22Rv1 (cell line): ENCODE results near the gene H19.

Source experiments
- H3K27ac ChIP-seq: fragments of 450-650 bp; 2 replicates; pipeline ENCODE4 v1.5.1; 2017
- ZFX ChIP-seq: fragments of 450-650 bp; IDR thresholded peaks from 2 replicates; pipeline ENCODE4 v1.6.1; 2017; ENCODE audit warnings: antibody characterized with exemption, borderline replicate concordance
- TF ChIP-seq, protein P1 (sequence below): fragments of 450-650 bp; IDR thresholded peaks from 2 replicates; pipeline ENCODE4 v1.5.1; 2017; ENCODE audit warnings: mild to moderate bottlenecking

Gene H19

DNA sequence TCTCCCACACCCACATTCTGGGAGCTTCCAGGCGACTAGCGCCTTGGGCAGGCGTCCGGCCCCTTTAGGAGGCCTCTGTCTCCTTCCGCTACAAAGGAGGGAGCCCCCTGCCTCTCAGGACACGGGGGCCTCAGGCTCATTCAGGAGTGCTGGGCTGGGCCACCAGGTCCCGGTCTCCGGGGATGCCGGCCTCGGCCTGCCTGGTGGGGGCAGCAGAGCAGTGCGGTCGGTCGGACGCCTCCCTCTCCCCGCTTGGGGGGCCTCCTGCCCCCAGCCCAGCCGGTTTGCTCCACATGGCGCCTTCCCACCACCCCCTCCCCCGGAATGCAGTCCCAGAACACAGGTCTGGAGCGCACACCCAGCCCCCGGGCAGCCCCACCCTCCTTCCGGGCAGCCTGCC is 28.6 kb downstream of the H19 start:
- no peak overlapping the region for H3K27ac ChIP-seq
- no peak for TF ChIP-seq ZFX
- TF ChIP-seq, protein P1, sequence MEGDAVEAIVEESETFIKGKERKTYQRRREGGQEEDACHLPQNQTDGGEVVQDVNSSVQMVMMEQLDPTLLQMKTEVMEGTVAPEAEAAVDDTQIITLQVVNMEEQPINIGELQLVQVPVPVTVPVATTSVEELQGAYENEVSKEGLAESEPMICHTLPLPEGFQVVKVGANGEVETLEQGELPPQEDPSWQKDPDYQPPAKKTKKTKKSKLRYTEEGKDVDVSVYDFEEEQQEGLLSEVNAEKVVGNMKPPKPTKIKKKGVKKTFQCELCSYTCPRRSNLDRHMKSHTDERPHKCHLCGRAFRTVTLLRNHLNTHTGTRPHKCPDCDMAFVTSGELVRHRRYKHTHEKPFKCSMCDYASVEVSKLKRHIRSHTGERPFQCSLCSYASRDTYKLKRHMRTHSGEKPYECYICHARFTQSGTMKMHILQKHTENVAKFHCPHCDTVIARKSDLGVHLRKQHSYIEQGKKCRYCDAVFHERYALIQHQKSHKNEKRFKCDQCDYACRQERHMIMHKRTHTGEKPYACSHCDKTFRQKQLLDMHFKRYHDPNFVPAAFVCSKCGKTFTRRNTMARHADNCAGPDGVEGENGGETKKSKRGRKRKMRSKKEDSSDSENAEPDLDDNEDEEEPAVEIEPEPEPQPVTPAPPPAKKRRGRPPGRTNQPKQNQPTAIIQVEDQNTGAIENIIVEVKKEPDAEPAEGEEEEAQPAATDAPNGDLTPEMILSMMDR, result no peak

DNA sequence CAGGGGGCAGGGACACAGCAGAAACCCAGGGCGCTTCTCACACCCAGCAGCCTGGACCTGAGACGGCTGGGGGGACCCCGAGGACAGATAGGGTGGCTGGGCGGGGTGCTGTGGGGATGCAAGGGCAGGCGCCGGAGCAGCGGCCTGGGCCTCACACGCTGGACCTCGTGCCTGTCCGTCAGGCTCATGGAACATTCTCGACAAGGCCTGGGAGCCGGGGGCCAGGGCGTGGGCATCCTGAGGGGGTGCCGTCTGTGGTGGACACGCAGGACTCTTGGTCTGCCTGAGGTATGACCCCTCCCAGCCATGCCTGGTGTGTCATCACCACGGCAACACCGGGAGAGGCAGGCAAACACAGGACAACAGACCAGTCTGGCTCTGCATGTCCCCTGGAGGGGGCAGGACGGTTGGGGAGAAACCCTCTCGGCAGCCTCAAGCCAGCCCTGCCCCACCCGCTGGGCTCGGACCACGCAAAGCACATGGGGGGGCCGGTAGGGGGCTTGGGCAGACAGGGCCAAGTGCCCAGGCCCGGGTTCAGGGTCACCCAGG is 29.1 kb downstream of the H19 start:
- no peak for TF ChIP-seq ZFX
- TF ChIP-seq, protein P1, result no peak
- no peak overlapping the region for H3K27ac ChIP-seq

DNA sequence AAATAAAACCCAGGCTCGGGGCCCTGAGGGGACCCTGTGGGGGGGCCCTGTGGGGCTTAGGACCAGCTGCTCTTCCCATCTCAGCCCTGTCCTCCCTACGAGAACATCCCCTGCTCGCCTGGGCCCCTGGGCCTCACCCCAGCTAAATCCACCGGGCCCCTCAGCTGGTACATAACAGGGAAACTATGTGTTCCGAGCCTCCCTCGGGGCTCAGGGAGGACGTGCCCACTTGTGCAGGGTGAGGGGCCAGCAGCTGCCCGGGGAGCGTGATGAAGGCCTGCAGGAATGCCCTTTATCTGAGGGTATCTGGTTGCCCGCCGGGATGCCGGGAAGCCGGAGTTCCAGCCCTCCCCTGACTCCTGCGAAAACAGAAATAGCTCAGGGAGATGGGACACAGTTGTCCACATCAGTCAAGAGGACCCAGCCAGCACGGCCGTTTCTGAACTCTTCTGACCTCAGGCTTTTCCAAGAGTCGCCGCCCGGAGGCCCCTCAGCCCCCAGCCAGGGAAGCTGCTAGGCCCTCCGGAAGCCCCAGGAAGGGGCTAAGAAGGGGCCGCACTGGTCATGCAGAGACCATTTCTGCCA is 29.9 kb downstream of the H19 start:
- no peak for TF ChIP-seq ZFX
- TF ChIP-seq, protein P1, result no peak
- H3K27ac ChIP-seq, result no peak overlapping the region

DNA sequence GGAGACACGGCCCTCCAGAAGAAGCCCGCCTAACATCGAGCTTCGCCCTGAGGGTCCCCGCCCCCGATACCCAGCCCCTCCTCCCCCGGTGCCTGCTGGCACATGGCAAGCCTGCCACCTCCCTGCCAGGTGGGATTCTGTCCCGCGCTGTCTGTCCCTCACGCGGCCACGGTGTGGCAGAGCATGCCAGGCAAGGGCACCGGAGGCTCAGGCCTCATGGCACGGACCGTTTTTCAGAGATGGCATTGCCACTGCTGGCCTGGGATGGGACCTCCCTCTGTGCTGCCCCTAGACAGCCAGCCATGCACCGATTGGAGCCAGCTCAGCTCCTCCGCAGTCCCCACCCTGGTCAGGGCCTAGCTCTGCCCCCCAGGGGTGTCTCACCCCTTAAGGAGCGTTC is 31.1 kb downstream of the H19 start:
- no peak for TF ChIP-seq ZFX
- TF ChIP-seq, protein P1, result no peak
- H3K27ac ChIP-seq, result no peak overlapping the region

DNA sequence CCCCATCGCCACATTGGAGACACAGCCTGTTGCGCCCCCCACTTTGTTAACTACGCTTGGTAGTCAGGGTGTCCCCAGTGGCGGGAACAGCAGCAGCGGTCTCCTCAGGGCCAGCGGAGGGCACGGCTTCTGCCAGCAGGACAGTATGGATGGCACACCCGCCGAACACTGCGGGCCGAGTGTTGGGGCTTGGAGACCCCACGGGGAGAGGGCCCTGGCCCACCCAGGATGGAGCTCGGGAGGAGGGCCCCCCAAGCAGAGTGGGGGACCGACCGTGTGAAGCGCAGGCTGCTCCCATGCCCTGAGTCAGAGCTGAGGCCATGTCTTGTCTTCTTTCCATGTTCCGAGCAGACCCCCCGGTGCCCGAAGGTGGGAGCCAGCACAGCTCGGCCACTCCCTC is 32.7 kb downstream of the H19 start:
- TF ChIP-seq, protein P1, result no peak
- no peak for TF ChIP-seq ZFX

DNA sequence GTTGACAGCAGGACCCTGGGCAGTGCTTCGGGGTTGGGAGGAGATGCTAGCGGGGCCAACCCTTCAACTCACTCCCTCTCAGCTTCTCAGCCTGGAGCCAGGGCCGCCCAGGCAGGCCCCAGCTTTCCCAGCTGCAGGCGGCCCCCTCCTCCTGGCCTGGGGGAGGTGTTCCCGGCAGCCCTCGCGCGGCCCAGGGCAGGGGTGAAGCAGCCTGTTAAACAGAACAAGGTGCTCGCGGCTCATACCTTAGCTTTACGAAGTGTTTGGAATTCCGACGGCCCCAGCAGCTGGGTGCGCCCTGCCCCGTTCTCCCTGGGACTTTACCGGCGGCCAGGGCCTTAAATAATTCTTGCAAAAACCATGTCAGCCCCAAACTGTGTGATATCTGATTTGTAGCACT is 33.3 kb downstream of the H19 start:
- no peak overlapping the region for H3K27ac ChIP-seq
- TF ChIP-seq, protein P1, result no peak
- no peak for TF ChIP-seq ZFX

More for the DNA sequence above, 32.7 kb downstream of the H19 start:
- H3K27ac ChIP-seq, result no peak overlapping the region

DNA sequence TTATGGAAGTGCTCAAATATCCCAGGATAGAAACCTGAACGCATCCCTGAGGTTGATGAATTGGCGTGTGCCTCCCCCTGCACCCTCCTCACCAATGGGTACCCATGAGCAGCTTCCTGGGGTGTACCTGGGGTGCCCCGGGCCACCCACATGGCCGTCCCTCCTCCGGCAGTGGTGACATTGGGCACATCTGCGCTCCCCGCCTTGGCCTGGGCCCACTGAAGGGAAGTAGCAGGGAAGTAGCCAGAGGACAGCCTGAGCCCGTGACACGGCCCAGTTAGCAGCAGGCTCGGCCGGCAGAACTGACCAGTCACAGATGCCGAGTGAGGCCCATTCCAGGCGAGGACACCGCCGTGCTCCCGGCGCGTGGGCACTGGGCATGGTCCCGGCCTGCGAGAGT is 33.8 kb downstream of the H19 start:
- H3K27ac ChIP-seq, result no peak overlapping the region
- TF ChIP-seq ZFX, result no peak
- TF ChIP-seq, protein P1, result no peak
